HEK293 (cell line): Measurements from ENCODE around the gene S100A3.

Experiments
- GLI2 ChIP-seq: fragments of 450-650 bp; formaldehyde crosslinking; IDR thresholded peaks from 2 replicates; pipeline ENCODE4; 2017; ENCODE audit warnings: missing biosample characterization, missing genetic modification characterization, low read depth, borderline replicate concordance
- MEIS1 ChIP-seq: sonication (generic); formaldehyde crosslinking; IDR thresholded peaks from 2 replicates; pipeline ENCODE4 v1.8.1; 2022; ENCODE audit warnings: missing genetic modification reagents, mild to moderate bottlenecking, borderline replicate concordance
- MYNN ChIP-seq: fragments of 450-650 bp; formaldehyde crosslinking; IDR thresholded peaks from 2 replicates; pipeline ENCODE4 v1.5.1; 2016; ENCODE audit warnings: missing biosample characterization, missing genetic modification characterization, borderline replicate concordance
- SALL2 ChIP-seq: fragments of 450-650 bp; formaldehyde crosslinking; IDR thresholded peaks from 2 replicates; pipeline ENCODE4 v1.5.0; 2017; ENCODE audit warnings: missing biosample characterization, mild to moderate bottlenecking, missing genetic modification characterization, borderline replicate concordance
- ZNF133 ChIP-seq: fragments of 450-650 bp; formaldehyde crosslinking; IDR thresholded peaks from 2 replicates; pipeline ENCODE4 v1.5.1; 2016; ENCODE audit warnings: missing biosample characterization, missing genetic modification characterization
- ZNF510 ChIP-seq: fragments of 450-650 bp; formaldehyde crosslinking; IDR thresholded peaks from 2 replicates; pipeline ENCODE4 v1.5.1; 2018; ENCODE audit warnings: mild to moderate bottlenecking, missing genetic modification characterization, missing biosample characterization; ENCODE audit not compliant: insufficient replicate concordance
- ZNF529 ChIP-seq: fragments of 450-650 bp; formaldehyde crosslinking; IDR thresholded peaks from 2 replicates; pipeline ENCODE4 v1.5.1; 2017; ENCODE audit warnings: missing genetic modification characterization, missing biosample characterization; ENCODE audit not compliant: insufficient replicate concordance
- TF ChIP-seq, protein P1 (sequence below): fragments of 450-650 bp; formaldehyde crosslinking; conservative IDR thresholded peaks from 2 replicates; pipeline ENCODE4 v1.5.1; 2016; ENCODE audit warnings: low read depth, missing biosample characterization, missing genetic modification characterization
- TF ChIP-seq, protein P2 (sequence below): fragments of 450-650 bp; formaldehyde crosslinking; IDR thresholded peaks from 2 replicates; pipeline ENCODE4 v1.5.1; 2016; ENCODE audit warnings: missing biosample characterization, missing genetic modification characterization

DNA sequence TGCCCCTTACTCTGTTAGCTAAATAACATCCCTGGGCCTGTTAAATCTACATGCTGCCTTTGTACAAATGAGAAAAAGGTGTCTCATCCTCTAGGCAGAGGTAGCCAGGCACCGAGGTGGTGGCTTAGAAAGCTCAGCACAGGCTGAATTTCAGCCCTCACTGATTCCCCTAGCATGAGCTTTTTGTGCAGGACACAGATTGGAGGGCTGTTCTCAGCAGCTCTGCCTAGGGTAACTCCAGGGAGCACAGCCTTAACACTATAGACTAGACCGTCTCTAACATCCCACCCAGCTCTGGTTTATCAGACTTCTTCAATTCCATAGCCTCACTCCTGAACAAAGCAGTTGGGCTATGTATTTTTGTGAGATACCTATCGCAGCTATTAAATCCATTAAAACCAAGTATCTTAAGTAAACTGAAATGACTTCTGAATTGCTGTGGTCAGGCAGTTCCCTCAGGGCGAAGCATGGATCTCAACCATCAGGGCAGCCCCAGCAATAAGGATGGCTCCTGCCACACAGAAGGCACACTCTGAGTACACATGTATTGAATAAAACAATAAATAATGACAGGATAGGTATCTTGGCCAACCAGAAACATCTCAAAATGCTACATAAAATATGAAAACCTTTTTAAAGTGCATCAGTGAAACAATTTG lies 28.1 kb downstream of the S100A3 start:
- no peak for TF ChIP-seq MEIS1 (CRISPR knock-in tag)
- TF ChIP-seq GLI2: no peak
- TF ChIP-seq, protein P1, sequence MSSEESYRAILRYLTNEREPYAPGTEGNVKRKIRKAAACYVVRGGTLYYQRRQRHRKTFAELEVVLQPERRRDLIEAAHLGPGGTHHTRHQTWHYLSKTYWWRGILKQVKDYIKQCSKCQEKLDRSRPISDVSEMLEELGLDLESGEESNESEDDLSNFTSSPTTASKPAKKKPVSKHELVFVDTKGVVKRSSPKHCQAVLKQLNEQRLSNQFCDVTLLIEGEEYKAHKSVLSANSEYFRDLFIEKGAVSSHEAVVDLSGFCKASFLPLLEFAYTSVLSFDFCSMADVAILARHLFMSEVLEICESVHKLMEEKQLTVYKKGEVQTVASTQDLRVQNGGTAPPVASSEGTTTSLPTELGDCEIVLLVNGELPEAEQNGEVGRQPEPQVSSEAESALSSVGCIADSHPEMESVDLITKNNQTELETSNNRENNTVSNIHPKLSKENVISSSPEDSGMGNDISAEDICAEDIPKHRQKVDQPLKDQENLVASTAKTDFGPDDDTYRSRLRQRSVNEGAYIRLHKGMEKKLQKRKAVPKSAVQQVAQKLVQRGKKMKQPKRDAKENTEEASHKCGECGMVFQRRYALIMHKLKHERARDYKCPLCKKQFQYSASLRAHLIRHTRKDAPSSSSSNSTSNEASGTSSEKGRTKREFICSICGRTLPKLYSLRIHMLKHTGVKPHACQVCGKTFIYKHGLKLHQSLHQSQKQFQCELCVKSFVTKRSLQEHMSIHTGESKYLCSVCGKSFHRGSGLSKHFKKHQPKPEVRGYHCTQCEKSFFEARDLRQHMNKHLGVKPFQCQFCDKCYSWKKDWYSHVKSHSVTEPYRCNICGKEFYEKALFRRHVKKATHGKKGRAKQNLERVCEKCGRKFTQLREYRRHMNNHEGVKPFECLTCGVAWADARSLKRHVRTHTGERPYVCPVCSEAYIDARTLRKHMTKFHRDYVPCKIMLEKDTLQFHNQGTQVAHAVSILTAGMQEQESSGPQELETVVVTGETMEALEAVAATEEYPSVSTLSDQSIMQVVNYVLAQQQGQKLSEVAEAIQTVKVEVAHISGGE (tag by site-specific recombination): no peak
- TF ChIP-seq SALL2 (tag by site-specific recombination): no peak
- TF ChIP-seq, protein P2, sequence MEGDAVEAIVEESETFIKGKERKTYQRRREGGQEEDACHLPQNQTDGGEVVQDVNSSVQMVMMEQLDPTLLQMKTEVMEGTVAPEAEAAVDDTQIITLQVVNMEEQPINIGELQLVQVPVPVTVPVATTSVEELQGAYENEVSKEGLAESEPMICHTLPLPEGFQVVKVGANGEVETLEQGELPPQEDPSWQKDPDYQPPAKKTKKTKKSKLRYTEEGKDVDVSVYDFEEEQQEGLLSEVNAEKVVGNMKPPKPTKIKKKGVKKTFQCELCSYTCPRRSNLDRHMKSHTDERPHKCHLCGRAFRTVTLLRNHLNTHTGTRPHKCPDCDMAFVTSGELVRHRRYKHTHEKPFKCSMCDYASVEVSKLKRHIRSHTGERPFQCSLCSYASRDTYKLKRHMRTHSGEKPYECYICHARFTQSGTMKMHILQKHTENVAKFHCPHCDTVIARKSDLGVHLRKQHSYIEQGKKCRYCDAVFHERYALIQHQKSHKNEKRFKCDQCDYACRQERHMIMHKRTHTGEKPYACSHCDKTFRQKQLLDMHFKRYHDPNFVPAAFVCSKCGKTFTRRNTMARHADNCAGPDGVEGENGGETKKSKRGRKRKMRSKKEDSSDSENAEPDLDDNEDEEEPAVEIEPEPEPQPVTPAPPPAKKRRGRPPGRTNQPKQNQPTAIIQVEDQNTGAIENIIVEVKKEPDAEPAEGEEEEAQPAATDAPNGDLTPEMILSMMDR: no peak
- TF ChIP-seq ZNF529: no peak
- TF ChIP-seq ZNF510 (tag by site-specific recombination): no peak
- TF ChIP-seq MYNN (tag by site-specific recombination): no peak
- no peak for TF ChIP-seq ZNF133 (tag by site-specific recombination)
